Dermis microvascular lymphatic vessel endothelial cell (primary cell): ENCODE results near the gene GLI3. TPM values are rescaled to one million over a fixed set of nuclear protein-coding genes. Genes with fewer than 3 reads are reported as not detected.

Experiments
- DNase-seq, 2 donors: peaks; one replicate each; pipeline versions ENCODE4 v3.0.0 to v3.0.0-alpha.2; 2010; ENCODE audit warnings: low read depth in 2 of 2
- total RNA-seq: library from RNA; depleted of rRNA; stranded (reverse); fragments of >200 nt; gene quantifications from 2 replicates; pipeline ENCODE4 v1.2.1, GENCODE V29; 2014

GLI3 gene
- total RNA-seq, 1 donor from 2014 or later: 0.26 TPM

DNA sequence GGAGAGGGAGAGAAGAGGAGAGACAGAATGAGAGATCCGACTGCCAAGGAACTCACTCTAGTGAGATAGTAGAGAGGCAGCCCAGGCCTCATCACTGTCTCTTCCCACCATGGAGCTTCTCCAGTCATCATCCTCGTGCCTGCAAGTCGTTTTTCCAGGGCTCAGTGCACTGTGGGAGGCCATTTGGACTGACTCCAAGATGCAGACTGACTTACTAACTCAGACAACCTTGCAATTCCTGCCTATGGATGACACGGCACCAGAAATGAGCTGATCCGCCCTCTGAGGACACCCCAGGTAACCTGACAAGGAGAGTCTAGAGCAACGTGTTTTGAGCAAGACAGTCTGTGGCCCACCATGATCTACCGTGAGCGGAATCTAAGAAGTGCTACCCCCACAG, 154.9 kb downstream of the GLI3 start:
- DNase-seq: no peak

DNA sequence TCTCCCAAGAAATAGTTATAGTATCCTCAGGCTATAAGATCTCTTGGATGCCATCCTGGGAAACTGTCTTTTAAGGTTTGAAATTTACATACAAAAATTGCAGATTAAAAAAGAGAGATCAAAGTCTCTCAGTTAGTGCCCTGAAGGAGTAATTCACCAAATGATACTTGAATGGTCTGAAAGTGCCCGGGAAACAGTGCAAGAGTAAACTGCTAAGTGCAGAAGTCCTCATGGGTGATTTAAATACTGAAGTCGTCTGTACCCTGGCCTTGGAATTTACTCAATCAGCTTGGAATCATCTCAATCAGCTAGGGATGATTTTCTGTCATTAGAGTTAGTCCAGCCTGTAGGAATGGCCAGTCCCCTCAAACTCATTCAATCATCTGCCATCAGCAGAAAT, 155.3 kb downstream of the GLI3 start:
- no peak for DNase-seq

DNA sequence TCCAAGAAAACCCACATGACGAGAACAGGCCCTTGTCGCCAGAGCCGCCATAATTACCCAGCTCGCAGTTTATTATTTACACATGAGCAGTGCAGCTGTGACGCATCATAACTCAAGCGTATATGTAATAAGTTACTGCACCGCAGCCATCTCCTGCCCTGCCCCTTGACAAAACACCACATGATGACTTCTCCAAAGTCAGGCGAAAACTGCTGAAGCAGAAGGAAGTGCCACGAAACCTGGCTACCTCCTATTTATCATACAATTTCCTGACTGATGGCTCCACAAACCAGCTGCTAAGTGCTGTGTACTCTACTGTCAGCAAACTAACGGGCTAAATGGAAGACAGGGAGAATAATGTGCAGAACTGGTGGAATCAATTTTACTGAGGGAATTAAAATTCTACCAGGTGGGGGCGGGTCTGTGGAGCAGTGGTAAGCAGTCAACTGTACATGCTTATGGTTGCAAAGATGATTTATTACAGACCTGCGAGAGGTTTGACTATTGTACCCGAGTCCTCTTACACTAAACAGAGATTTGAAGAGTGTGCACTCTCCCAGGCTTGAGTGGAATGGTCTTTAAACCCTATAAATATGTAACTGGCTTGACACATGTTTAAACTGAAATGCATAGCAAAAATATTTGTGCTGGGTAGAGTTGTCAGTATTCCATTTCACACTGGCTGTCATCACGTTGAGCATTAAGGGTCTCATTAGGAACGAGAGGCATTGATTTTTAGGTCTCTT, 156.0 kb downstream of the GLI3 start:
- DNase-seq: no peak

DNA sequence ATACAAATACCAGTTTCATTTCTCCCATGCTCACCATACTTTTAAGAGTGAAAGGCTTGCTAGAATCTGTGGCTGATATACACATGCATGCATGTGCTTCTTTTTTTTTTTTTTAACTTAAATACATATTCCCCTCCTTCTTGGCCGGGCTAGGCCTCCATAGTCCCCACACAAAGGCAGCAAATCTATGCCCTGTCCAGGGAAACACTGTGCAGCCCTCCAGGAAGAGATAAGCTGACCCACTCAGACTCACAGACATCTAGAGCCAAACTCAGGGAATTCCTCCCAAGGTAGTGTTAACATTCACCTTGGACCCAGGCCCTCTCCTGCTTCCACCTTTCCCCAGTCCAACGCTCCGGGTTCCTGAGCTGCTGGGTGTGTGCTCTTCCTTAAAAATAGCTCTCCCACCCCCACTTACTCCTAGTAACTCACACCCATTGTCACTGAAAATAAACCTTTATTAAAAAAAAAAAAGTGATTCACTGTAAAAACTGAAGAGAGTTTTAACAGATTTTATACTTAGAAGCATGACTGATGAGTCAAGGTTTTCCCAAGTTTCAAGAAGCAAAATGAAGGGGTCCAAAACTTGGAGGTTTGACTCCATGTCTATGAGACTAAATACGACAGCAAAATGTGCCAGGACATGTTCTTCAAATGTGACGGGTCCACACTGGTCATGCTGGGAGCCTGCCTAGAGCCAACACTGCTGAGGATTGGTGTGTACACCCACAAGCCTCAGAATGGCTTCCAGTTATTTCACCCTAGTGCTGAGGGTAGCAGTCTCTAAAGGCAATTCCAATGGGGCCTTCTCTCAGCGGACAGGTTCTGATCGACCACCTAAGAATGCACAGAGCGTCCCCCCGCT, 159.5 kb downstream of the GLI3 start:
- DNase-seq: peak in 1 of 2 donors; percentile 9

DNA sequence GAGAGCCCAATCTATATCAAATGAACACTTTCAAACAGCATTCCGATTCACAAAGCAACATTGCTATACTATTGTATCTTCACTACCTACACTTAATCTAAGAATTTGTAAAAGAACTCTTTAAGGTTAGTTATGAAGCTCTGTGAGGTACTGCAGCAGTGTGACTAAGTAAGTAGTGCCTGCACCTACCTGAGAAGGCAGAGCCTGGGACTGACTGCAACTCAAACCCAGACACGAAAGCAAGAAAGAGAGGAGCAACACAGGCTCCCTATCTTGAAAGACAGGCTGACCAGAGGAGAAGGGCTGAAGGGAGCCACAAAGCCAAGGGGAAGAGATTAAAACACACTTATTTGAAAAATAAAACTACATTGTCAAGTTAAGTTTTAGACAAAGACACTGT, 160.1 kb downstream of the GLI3 start:
- DNase-seq: no peak

DNA sequence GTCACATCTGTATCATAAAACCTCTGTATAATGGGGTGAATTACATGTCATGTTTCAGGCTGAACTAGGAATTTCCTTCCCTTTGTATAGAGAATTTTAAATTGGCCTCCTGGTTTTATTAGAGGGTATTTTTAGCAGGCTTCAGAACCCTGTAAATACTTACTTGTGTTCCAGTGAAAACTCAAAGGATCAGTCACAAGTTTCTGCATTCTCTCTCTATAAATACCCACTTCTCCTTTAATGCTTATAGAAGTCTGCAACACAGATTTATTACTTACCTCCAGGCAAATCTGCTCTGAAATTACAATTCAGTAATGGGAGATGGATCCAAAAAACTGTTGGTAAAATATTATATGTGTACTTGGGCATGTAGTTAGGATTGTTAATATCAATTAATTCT, 161.6 kb downstream of the GLI3 start:
- no peak for DNase-seq

DNA sequence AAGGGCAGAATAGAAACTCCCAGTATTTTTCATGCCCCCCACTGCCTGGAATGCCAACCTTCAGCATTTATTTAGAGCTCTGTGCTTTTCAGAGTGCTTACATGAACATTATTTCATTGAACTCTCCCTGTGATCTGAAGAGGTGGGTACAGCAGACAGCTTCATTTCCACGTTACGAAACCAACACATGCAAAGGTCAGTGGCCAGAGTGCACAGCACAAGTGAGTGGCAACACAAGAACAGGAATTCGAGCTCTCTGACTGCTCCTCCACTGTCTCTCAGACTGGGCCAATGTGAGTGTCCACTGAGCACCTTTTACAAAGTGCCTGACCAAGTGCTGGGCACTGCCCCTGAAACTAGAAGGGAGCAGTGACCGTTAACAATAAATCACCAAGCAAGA, 162.9 kb downstream of the GLI3 start:
- no peak for DNase-seq

DNA sequence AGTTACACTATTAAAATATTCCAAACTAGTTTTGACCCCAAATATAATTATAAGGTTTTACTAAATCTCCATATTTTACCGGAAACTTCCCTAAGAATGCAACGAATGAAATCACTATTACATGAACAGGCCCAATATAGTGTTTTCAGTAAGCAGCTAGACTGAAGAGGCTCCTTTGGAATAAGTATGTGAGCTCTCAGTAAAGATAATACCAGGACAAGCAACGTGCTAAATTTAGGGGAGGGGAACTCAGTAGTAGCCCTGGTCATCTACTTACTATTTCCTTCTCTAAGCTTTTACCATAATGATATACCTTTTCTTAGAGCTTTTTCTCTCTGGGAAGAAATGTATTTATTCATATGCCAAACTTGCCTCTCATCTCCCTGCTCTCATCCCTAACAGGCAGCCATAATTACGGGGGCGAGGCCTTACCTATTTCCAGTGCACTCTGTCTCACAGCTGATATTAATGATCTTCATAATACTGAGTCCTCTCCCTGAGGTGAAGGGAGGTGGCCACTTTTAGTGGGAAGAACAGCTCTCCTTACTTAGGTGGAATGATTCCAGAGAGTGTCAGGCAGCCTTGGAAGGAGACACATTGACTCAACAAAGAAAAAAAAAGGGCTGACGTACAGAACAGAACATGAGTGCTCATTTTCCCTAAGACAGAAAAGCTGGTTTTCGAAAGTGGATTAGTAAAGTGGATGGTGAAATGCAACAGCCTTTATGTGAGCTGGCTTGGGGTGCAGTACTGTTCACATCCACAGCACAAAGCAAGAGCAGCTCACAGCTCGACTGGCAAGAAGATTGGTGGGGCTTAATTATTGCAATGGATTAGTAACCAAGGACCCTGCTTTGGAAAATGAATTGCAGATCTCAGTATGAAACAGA, 165.4 kb downstream of the GLI3 start:
- no peak for DNase-seq

DNA sequence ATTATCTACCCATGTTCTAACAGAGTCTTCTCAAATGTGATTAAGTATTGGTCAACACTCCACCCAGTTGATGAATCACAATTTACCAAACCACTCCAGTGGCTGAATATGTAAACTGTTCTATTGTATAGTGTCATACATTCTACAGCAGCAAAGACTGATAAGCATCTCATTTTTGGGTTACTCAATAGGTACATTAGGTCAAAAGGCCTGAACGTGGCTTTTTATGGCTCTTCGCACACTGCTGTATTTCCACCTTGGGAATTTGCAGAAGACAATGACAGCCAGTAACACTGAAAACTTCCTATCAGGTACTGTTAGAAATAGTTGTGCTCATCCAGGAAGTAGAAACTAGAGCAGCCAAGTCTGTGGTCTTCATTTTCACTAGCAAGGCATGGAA, 166.9 kb downstream of the GLI3 start:
- DNase-seq: no peak

DNA sequence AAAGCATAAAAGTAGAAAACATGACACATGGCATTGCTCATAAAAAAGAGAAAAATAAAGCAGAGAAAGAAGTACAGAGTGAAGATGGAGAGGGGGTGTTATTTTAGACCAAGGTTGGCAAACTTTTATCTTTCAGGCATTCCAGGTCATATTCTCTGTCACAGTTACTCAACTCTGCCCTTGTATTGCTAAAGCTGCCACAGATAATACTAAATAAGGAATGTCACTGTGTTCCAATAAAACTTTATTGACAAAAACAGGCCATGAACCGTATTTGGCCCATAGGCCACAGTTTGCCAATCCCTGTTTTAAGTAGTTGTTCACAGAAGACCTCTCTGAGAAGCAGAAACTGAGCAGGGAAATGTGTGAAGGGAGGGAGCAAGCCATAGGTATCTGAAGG, 167.4 kb downstream of the GLI3 start:
- no peak for DNase-seq

DNA sequence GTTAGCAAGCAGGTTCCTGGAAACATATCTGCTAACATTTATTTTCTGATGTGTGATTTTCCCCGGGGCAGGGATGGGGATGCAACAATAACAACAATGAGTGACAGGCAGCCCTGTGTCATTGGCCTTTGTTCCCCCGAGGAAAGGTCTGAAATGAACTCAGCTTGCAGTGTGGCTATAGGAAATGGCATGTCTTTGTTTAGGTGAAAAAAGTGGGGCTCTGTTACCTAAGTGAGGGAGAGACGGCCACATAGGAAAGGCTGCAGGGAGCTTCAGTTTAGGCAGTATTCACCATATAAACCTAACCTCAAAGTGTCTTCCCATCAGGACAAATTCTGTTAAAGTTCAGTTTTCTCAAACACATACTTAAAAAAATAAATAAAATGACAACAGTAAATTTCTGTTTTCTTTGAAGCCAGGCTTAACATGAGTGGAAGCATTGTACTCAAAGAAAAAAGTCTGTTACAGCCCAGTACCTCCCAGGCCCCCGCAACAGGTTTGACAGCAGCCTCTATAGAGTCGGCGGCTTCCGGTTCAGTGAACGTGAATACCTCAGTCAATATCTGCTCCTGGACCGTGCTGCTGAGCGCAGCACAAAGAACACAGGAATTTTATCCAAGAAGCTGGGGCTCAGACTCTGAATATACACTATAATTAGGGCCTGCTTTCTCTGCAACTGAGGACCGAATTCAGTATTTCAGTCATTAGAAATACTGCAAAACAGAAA, 168.3 kb downstream of the GLI3 start:
- DNase-seq: no peak

DNA sequence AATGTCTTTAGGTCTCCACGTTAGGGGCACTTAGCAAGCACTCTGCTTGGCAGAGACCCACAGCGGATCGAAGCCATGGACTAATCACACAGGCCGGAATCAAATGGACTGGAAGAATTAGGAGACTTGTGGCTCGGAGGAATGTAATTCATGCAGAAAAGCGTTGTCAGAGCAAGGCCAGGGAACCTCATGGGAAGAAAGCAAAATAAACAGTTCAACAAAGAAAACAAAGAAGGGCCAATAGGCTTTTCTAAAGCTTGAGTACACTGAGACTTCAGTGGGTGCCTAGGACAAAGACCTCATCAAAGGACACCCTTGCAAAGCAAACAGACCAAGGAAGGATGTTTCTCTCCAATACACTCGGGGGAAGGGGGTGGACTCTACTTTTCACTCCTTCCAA, 171.1 kb downstream of the GLI3 start:
- DNase-seq: no peak

DNA sequence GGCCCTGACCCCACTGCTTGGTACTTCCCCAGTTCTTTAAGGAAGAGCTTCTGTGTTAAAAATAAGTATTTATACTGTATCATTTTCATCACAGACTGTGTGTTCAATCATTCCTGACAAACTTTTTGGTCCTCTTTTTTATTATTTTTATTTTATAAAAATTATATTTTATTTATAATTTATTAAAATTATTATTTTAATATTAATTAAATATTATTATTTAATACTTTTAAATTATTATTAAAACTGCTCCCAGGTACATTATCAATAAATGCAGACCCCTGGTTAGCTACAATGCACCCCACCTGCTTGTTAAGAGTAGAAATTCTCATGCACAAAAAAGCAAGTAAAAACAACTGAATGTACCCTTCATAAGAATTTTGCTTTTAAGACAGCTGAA, 172.0 kb downstream of the GLI3 start:
- no peak for DNase-seq

DNA sequence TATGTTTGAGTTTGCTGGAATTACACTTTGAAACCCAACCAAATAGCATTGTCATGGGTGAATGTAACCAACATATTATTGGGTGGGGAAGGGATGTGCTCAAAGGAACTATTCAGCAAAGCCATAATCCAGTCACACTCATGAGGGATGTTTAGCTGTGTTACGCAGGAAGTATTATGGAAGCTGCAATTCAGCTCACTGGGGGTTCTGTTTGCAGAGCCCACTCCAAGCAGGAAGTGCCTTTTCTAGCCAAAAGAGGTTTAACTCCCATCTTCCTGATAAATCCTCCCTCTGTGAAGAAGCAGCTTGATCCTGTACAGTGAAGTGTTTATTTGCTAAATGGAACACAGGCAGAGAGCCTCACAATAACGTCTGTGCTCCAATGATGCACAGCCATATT, 172.5 kb downstream of the GLI3 start:
- DNase-seq: no peak

DNA sequence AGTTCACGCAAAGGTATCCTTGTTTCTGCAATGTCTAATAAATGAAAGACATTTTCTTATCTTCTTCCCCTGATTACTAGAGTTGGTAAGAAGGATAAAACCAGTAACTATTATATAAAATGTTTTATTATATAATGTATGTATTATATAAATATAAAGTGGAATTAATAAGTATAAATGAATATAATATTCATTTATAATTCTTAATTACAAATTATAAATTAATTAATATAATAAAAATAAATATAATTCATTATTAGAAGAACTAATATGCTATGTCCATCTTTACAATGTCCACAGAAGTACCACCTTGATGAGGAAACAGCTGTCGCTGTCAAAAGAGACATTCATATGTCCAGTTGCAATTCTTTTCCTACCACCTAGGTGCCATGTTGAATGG, 177.7 kb downstream of the GLI3 start:
- DNase-seq: no peak

DNA sequence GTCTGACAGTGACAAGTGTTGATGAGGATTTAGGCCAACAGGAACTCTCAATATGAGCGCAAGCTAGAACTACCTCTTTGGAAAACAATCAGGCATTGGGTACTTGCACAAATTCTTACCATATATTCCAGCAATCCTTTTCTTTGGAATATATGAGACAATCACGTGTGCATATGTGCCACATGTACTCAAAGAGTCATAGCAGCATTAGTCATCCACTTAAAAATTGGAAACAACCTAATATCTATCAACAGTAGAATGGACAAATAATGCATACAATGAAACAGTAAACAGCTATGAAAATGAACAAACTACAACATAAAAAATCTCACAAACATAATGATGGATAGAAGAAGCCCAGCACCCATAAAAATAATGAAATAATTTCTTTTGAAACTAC, 179.7 kb downstream of the GLI3 start:
- DNase-seq: no peak

DNA sequence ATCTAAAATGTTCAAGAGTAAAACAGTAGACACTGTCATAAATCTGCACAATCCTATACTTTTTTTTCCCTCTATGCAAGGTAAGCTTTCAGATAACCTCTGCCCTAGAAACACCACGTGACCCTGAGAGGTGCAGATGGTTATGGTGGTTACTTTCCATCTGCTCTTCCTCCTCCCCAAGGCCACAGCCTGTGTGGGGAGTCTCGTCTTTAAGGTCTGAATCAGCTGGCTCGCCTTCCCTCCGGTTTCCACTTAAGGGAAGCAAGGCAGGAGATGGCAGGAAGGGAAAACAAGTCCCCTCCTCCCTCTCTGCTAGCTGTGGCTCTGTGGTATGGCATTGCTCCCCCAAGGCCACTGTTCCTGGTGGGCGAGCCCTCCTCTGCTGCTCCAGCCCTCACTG, 181.8 kb downstream of the GLI3 start:
- DNase-seq: no peak

DNA sequence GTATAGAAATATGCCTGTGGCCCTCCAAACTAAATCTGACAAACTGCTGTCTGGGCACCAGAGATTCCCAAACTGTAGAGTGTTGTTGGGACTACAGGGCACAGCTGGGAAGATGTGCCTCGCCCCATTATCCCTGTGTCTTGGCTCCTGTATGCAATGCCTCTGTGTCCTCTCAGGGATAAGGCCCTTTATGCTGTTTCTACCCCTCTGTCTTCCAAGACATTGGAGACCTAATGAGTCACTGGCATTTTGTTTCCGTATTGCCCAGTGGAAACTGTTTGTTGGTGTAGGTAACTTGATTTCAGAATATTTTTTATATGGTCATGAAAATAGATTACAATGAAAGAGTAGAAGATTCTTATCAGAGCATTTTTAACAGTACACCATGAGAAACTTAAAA, 183.2 kb downstream of the GLI3 start:
- peak in 1 of 2 donors; percentile 3 for DNase-seq

DNA sequence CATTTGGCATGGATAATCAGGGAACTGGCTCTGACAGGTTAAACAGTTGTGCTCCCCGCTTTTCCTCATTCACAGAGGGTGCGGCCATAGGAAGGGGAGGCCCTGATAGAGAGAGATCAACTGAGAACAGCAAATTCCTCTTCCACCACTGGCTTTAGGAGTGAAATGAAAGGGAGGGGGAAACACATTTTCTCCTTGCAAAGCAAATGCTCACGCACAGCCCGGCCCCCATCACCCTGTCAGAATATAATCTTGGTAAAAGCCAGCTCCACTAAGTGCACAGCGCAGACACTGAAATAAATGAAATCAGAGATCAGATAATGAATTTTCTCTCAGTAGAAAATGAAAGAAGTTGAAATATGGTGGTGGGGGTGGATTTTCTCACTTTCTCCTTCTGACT, 187.2 kb downstream of the GLI3 start:
- DNase-seq: no peak

DNA sequence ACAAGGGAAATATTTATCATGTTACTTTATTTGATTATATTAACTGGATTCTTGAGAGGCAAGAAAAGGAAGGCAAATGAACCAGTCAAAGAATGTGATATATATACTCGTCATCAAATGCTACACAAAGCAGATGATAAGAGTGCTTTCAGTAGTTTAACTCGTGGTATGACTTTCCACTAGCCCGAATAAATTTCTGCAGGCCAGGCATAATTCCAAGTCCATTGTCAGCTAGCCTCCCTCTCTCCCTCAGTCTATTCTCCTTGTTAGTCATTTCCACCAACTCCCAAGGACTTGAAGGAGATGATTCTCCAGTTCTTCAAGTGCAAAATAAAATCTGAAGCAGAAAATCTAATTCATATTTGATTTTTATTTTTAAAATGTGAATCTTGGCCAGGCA, 190.5 kb downstream of the GLI3 start:
- DNase-seq: no peak

DNA sequence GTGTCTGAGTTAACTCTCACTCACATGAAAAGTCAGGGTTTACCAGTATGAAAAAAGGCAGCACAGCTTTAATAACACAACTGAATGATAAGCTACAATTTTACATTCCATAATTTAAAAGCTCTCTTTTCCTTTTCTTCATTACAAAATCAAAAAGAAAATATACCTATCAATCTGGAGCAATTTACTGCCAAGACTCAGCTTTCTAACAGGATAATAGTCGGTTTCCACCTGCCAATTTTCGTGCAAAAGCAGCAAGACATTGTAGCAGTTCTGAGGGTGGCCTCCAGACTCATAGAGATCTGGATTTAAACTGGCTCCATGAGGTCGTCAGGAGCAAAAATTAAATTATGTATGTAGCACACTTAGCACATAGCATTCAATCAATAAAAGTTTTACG, 191.0 kb downstream of the GLI3 start:
- DNase-seq: no peak
